OCI-LY1 (cell line): ENCODE results near the gene RPH3AL.

Source experiments
- CTCF ChIP-seq: fragments of 200-600 bp; sonication (generic), shearing (Covaris generic); IDR thresholded peaks from 2 replicates; pipeline ENCODE4 v1.5.1; 2017; ENCODE audit warnings: mild to moderate bottlenecking, antibody characterized with exemption, low read length, moderate library complexity, mixed read lengths
- EZH2 ChIP-seq: fragments of 200-600 bp; sonication (generic), shearing (Covaris generic); IDR thresholded peaks from 2 replicates; pipeline ENCODE4 v1.8.0; 2017; ENCODE audit warnings: borderline replicate concordance, mixed run types, mild to moderate bottlenecking, antibody characterized with exemption, low read length, moderate library complexity, mixed read lengths

- TF ChIP-seq CTCF (no peak), EZH2 (no peak)
Observed at GRCh38 chr17:230395-230770, 122.2 kb downstream of the RPH3AL start.
